SK-N-MC (cell line): ENCODE data around the gene GBA3.

Experiments used
- EZH2 ChIP-seq: fragments of 200-600 bp; sonication (generic); IDR thresholded peaks from one replicate; pipeline ENCODE4 v1.6.1; 2017; ENCODE audit warnings: antibody characterized with exemption
- POLR2AphosphoS5 ChIP-seq: IDR thresholded peaks from 2 replicates; pipeline ENCODE4 v1.6.1; 2012; ENCODE audit warnings: mild to moderate bottlenecking, low read depth, low read length, borderline replicate concordance

DNA sequence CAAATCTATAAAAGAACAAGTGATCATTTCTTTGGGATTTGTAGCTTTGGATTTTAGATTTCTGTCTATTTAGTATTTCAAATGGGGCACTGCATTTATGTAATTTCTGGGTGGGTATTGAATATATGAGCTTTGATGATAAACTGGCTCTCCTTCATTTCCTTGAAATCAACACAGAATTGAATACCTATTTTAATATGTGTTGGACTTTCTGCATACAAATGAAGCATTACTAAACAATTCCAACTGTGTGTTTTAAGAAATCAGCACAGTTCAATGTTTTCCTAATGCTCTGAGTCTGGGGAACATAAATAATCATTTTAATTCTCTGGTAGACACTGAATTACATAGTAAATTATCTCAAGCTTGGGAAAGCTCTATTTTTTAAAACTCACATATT, 42.0 kb upstream of the GBA3 start:
- TF ChIP-seq EZH2 (no peak), POLR2AphosphoS5 (no peak)
